GM12874 (cell line): ENCODE measurements around the gene SC5D.

Experiments
- TF ChIP-seq, protein P1 (sequence below): IDR thresholded peaks from 2 replicates; pipeline ENCODE4 v1.5.1; 2011; ENCODE audit warnings: low read depth, mild to moderate bottlenecking, control low read depth, low read length, moderate library complexity; ENCODE audit not compliant: insufficient read depth

Gene SC5D

DNA sequence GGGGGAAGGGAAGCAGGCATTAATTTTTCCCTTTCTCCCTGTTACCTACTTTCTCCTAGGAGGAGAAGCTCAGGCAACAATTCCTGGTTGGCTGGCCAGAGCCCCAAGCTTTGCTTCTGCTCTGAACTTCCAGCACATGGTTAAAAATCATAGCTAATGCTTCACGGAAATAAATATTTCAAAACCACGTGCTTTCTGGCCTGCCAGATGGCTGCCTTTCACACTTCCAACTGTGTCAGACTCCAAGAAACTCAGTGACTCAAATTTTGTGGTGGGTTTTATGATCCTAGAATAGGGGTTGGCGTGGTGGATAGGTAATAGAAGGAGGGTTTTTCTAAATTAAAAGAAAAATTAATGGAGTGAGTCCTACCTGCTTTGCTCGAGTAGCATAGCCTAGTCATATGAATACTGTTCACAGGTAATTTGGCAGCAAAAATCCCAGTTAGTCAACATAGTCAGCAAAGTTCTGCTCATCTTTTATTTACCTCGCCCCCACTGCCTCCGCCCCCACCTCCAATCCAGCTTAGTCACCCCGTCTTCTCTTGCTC lies 58.6 kb downstream of the SC5D start:
- TF ChIP-seq, protein P1, sequence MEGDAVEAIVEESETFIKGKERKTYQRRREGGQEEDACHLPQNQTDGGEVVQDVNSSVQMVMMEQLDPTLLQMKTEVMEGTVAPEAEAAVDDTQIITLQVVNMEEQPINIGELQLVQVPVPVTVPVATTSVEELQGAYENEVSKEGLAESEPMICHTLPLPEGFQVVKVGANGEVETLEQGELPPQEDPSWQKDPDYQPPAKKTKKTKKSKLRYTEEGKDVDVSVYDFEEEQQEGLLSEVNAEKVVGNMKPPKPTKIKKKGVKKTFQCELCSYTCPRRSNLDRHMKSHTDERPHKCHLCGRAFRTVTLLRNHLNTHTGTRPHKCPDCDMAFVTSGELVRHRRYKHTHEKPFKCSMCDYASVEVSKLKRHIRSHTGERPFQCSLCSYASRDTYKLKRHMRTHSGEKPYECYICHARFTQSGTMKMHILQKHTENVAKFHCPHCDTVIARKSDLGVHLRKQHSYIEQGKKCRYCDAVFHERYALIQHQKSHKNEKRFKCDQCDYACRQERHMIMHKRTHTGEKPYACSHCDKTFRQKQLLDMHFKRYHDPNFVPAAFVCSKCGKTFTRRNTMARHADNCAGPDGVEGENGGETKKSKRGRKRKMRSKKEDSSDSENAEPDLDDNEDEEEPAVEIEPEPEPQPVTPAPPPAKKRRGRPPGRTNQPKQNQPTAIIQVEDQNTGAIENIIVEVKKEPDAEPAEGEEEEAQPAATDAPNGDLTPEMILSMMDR = no peak

DNA sequence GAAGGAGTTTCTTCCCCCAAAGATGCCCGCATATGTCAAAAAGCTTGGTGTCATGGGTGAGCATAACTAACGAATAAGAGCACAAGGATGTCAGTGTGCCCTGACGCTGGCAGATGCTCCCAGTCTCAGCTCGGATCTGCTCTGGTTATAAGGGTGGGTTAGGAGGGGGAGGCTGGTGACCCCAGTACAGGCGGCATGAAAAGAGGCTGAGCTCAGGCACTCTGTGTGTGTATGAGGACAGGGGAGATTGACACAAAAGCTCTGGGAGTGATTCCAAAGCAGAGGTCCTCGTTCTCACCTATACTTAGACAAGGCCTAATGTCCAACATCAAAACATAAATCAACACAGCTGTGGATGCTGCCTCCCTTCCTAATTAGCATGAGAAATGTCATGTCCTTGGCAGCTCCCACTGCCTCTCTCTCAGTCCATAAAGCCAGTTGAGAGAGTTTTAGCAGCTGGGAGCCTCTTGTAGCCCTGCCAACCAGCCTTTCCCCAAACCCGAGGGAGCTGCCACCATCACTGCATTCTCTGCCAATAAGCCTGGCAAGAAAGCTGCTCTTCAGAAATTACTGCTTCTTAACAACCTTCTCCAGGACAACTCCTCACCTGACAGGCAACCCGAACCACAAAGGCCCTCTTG lies 59.8 kb downstream of the SC5D start:
- TF ChIP-seq, protein P1 = no peak

DNA sequence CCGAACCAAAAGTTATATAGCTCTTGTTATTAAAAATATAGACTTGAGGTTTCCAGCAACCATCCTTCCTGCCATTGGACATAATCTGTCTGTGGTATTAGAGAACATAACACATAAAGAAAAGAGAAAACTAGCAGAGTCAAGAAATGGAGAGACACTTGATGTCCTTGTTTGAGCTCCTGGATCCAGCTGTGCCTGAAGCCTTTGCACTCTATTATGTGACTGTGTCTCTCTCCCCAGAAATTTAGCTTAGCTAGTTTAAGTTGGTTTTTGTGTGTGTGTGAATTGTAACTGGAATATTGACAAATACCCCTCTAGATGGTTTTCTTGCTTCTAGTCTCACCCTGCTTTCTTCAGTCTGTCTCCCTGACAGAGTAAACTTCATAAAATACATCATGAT lies 61.6 kb downstream of the SC5D start:
- TF ChIP-seq, protein P1 = no peak

DNA sequence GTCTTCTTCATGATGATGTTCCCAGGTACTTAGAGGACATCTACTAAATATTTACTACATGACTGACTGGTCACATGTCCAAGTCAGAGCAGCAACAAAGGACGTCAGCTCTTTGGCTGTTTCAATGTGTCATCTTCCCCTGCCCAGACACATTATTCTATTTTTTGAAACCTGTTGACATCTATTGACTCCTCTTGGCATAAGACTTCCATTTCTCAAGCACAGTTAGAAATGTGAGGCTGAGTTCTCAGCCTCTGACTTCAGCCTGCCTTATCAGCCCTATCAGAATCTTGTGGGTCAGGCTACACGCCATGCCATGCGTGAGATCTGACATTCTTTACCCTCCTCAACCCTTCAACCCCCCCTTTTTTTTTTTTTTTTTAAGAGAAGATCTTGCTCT lies 63.8 kb downstream of the SC5D start:
- TF ChIP-seq, protein P1 = no peak
